ENCODE results near the gene ZNF891. TPM values are rescaled to one million over a fixed set of nuclear protein-coding genes. Genes with fewer than 3 reads are reported as not detected.
A peak's percentile ranks its signal among the peaks of the same experiment; 100 is the strongest.

ZNF891 gene
- total RNA-seq, 5 donors from 2014 or later (not counting 1 experiment from before 2014, with no cell fraction given) = 4.9 to 6.0 (median 5.1) TPM

- H3K36me3 ChIP-seq (ENCODE audit: control insufficient read depth in 2 of 2, extremely low read depth in 1 of 2, insufficient read depth in 1 of 2, low read length in 1 of 2) = peaks cover 15 to 22% of the 10 kb centered on the region in 2 donors
- Mint-ChIP-seq H3K4me3 (no peak overlapping the region), H3K27ac (no peak overlapping the region), H3K36me3 (peaks cover 80% of the 10 kb centered on the region), H3K4me1 (no peaks in the 10 kb centered on the region), H3K9me3 (peaks cover 6 to 69% (median 48%) of the 10 kb centered on the region in 3 donors), H3K27me3 (no peaks in the 10 kb centered on the region)
- peaks cover 52% of the 10 kb centered on the region for H3K9me3 ChIP-seq
- DNase-seq (no peak), ATAC-seq (replicated peaks in 1 of 4) (no peak)
- no CpG with 5 or more reads among the region's 1 CpG for WGBS (ENCODE audit: insufficient coverage)
- no peak overlapping the region for H3K4me3 ChIP-seq (ENCODE audit: control insufficient read depth in 1 of 2, extremely low read depth in 1 of 2, low read length in 1 of 2)
- no peaks in the 10 kb centered on the region for H3K27me3 ChIP-seq (replicated peaks in 1 of 2; ENCODE audit: control insufficient read depth in 2 of 2, extremely low read depth in 1 of 2, insufficient read depth in 2 of 2, low read length in 1 of 2)
- H3K27ac ChIP-seq (ENCODE audit: low read length) = no peak overlapping the region
- CTCF ChIA-PET = no interaction called here
- H3K4me1 ChIP-seq (ENCODE audit: control insufficient read depth in 1 of 2, extremely low read depth in 1 of 2, insufficient read depth in 2 of 2, low read length in 2 of 2) = no peaks in the 10 kb centered on the region
- POLR2A ChIA-PET = no interaction called here
Observed at GRCh38 chr12:133107121-133107520, 23.0 kb downstream of the ZNF891 start.

- H3K4me3 ChIP-seq (ENCODE audit: control insufficient read depth in 1 of 2, extremely low read depth in 1 of 2, low read length in 1 of 2) = no peak overlapping the region
- Mint-ChIP-seq H3K36me3 (peaks cover 84% of the 10 kb centered on the region), H3K27ac (no peak overlapping the region), H3K4me3 (no peak overlapping the region), H3K27me3 (no peaks in the 10 kb centered on the region), H3K4me1 (no peaks in the 10 kb centered on the region), H3K9me3 (peaks cover 3 to 70% (median 48%) of the 10 kb centered on the region in 3 donors)
- ATAC-seq (replicated peaks in 1 of 4) = no peak
- ChIA-PET POLR2A (no interaction called here), CTCF (no interaction called here)
- no peaks in the 10 kb centered on the region for H3K4me1 ChIP-seq (ENCODE audit: control insufficient read depth in 1 of 2, extremely low read depth in 1 of 2, insufficient read depth in 2 of 2, low read length in 2 of 2)
- peaks cover 52% of the 10 kb centered on the region for H3K9me3 ChIP-seq
- H3K27ac ChIP-seq (ENCODE audit: low read length) = no peak overlapping the region
- no peaks in the 10 kb centered on the region for H3K27me3 ChIP-seq (replicated peaks in 1 of 2; ENCODE audit: control insufficient read depth in 2 of 2, extremely low read depth in 1 of 2, insufficient read depth in 2 of 2, low read length in 1 of 2)
- no CpG with 5 or more reads among the region's 5 CpGs for WGBS (ENCODE audit: insufficient coverage)
- DNase-seq = peak in 1 of 35 experiments; percentile 11
- peaks cover 20 to 27% of the 10 kb centered on the region in 2 donors for H3K36me3 ChIP-seq (ENCODE audit: control insufficient read depth in 2 of 2, extremely low read depth in 1 of 2, insufficient read depth in 1 of 2, low read length in 1 of 2)
Observed at GRCh38 chr12:133106253-133106652, 23.8 kb downstream of the ZNF891 start.

- H3K9me3 Mint-ChIP-seq = peaks cover 3 to 69% (median 52%) of the 10 kb centered on the region in 3 donors
- WGBS (ENCODE audit: insufficient coverage) = no CpG with 5 or more reads among the region's 3 CpGs
- Histone ChIP-seq H3K36me3 (ENCODE audit: control insufficient read depth in 2 of 2, extremely low read depth in 1 of 2, insufficient read depth in 1 of 2, low read length in 1 of 2) (peaks cover 23 to 34% of the 10 kb centered on the region in 2 donors), H3K27me3 (replicated peaks in 1 of 2; ENCODE audit: control insufficient read depth in 2 of 2, extremely low read depth in 1 of 2, insufficient read depth in 2 of 2, low read length in 1 of 2) (no peaks in the 10 kb centered on the region), H3K9me3 (peaks cover 58% of the 10 kb centered on the region), H3K4me1 (ENCODE audit: control insufficient read depth in 1 of 2, extremely low read depth in 1 of 2, insufficient read depth in 2 of 2, low read length in 2 of 2) (no peaks in the 10 kb centered on the region), H3K27ac (ENCODE audit: low read length) (no peak overlapping the region), H3K4me3 (ENCODE audit: control insufficient read depth in 1 of 2, extremely low read depth in 1 of 2, low read length in 1 of 2) (peak overlapping the region in 1 of 2 donors; percentile 47)
- no peak for ATAC-seq (replicated peaks in 1 of 4)
- H3K36me3 Mint-ChIP-seq = peaks cover 90% of the 10 kb centered on the region
- no peak overlapping the region for H3K27ac Mint-ChIP-seq
- ChIA-PET CTCF (no interaction called here), POLR2A (no interaction called here)
- peak in 1 of 35 experiments; percentile 4 for DNase-seq
- H3K4me1 Mint-ChIP-seq = no peaks in the 10 kb centered on the region
- no peaks in the 10 kb centered on the region for H3K27me3 Mint-ChIP-seq
- H3K4me3 Mint-ChIP-seq = no peak overlapping the region
Observed at GRCh38 chr12:133105620-133106019, 24.5 kb downstream of the ZNF891 start.

- H3K9me3 Mint-ChIP-seq = peaks cover 17 to 43% (median 30%) of the 10 kb centered on the region in 3 donors
- H3K4me1 Mint-ChIP-seq = peaks cover 0 to 19% (median 14%) of the 10 kb centered on the region in 3 donors
- H3K4me3 Mint-ChIP-seq = peak overlapping the region in 2 of 3 donors; percentile 9 to 20
- POLR2A ChIA-PET = interaction anchor here in 1 of 2 donors (0.7 kb wide), 1 partner anchor 61 kb away, joined by 6 read pairs; no protein-coding TSS in a partner anchor
- CTCF ChIA-PET = interaction anchor here in 1 of 2 donors (0.6 kb wide), 1 partner anchor 67 kb away, joined by 3 read pairs; no protein-coding TSS in a partner anchor
- no peaks in the 10 kb centered on the region for H3K27me3 ChIP-seq (replicated peaks in 1 of 2; ENCODE audit: control insufficient read depth in 2 of 2, extremely low read depth in 1 of 2, insufficient read depth in 2 of 2, low read length in 1 of 2)
- H3K36me3 Mint-ChIP-seq = peaks cover 67% of the 10 kb centered on the region
- H3K4me3 ChIP-seq (ENCODE audit: control insufficient read depth in 1 of 2, extremely low read depth in 1 of 2, low read length in 1 of 2) = no peak overlapping the region
- no peak overlapping the region for H3K27ac Mint-ChIP-seq
- H3K27ac ChIP-seq (ENCODE audit: low read length) = no peak overlapping the region
- H3K36me3 ChIP-seq (ENCODE audit: control insufficient read depth in 2 of 2, extremely low read depth in 1 of 2, insufficient read depth in 1 of 2, low read length in 1 of 2) = peaks cover 11 to 55% of the 10 kb centered on the region in 2 donors
- ATAC-seq (replicated peaks in 1 of 4) (no peak), DNase-seq (no peak)
- WGBS (ENCODE audit: insufficient coverage) = 100% methylated on average over 4 of the region's 6 CpGs
- H3K4me1 ChIP-seq (ENCODE audit: control insufficient read depth in 1 of 2, extremely low read depth in 1 of 2, insufficient read depth in 2 of 2, low read length in 2 of 2) = peaks cover 3 to 22% of the 10 kb centered on the region in 2 experiments
- H3K27me3 Mint-ChIP-seq = no peaks in the 10 kb centered on the region
- H3K9me3 ChIP-seq = peaks cover 22% of the 10 kb centered on the region
Observed at GRCh38 chr12:133083345-133083744, 46.7 kb downstream of the ZNF891 start.

GRCh38 chr12:133081159-133081780 lies 48.8 kb downstream of the ZNF891 start:
- ATAC-seq (replicated peaks in 1 of 4) = no peak
- Mint-ChIP-seq H3K36me3 (peaks cover 54% of the 10 kb centered on the region), H3K27ac (peak overlapping the region; percentile 34 to 49), H3K4me3 (no peak overlapping the region), H3K4me1 (peaks cover 0 to 19% (median 14%) of the 10 kb centered on the region in 3 donors), H3K27me3 (no peaks in the 10 kb centered on the region), H3K9me3 (peaks cover 17 to 45% (median 35%) of the 10 kb centered on the region in 3 donors)
- H3K27ac ChIP-seq (ENCODE audit: low read length) = peak overlapping the region; percentile 98
- peaks cover 4 to 38% of the 10 kb centered on the region in 2 donors for H3K36me3 ChIP-seq (ENCODE audit: control insufficient read depth in 2 of 2, extremely low read depth in 1 of 2, insufficient read depth in 1 of 2, low read length in 1 of 2)
- H3K4me3 ChIP-seq (ENCODE audit: control insufficient read depth in 1 of 2, extremely low read depth in 1 of 2, low read length in 1 of 2) = peak overlapping the region; percentile 64 to 72
- peaks cover 3 to 22% of the 10 kb centered on the region in 2 experiments for H3K4me1 ChIP-seq (ENCODE audit: control insufficient read depth in 1 of 2, extremely low read depth in 1 of 2, insufficient read depth in 2 of 2, low read length in 2 of 2)
- H3K27me3 ChIP-seq (replicated peaks in 1 of 2; ENCODE audit: control insufficient read depth in 2 of 2, extremely low read depth in 1 of 2, insufficient read depth in 2 of 2, low read length in 1 of 2) = no peaks in the 10 kb centered on the region
- WGBS (ENCODE audit: insufficient coverage) = 11% methylated on average over 10 of the region's 17 CpGs
- ChIA-PET CTCF (interaction anchor here (1.0 to 2.1 kb wide), 4 partner anchors 50 to 100 kb away, joined by 3 to 6 read pairs (median 5); partner anchors contain the start of genes ZNF268 (in 2 of the 2), ZNF10 (in 1 of the 2) and ZNF891 (in 1 of the 2)), POLR2A (interaction anchor here in 1 of 2 donors (0.6 to 1.2 kb wide), 2 partner anchors 31 to 49 kb away, joined by 4 to 5 read pairs; partner anchors contain the start of gene ZNF10)
- H3K9me3 ChIP-seq = peaks cover 18% of the 10 kb centered on the region
- peak in 4 of 35 experiments; percentile 3 to 82 (median 42) for DNase-seq

- Mint-ChIP-seq H3K9me3 (peaks cover 17 to 42% (median 34%) of the 10 kb centered on the region in 3 donors), H3K27me3 (no peaks in the 10 kb centered on the region), H3K36me3 (peaks cover 48% of the 10 kb centered on the region), H3K27ac (peak within 1 kb of the TSS; percentile 34 to 49), H3K4me3 (no peak within 1 kb of the TSS), H3K4me1 (peaks cover 0 to 19% (median 14%) of the 10 kb centered on the region in 3 donors)
- ATAC-seq (replicated peaks in 1 of 4) = peak; percentile 64 to 74 (median 69)
- DNase-seq = peak; percentile 89 to 99 (median 94)
- peaks cover 18% of the 10 kb centered on the region for H3K9me3 ChIP-seq
- peaks cover 4 to 31% of the 10 kb centered on the region in 2 donors for H3K36me3 ChIP-seq (ENCODE audit: control insufficient read depth in 2 of 2, extremely low read depth in 1 of 2, insufficient read depth in 1 of 2, low read length in 1 of 2)
- peak within 1 kb of the TSS; percentile 98 for H3K27ac ChIP-seq (ENCODE audit: low read length)
- WGBS (ENCODE audit: insufficient coverage) = under 1% methylated on average over 57 of the region's 69 CpGs
- ChIA-PET POLR2A (interaction anchor here in 1 of 2 donors (0.6 to 1.2 kb wide), 8 partner anchors 29 to 100 kb away, joined by 3 to 16 read pairs (median 4); partner anchors contain the start of genes ZNF10, ZNF26, ZNF84 and ZNF891), CTCF (interaction anchor here (0.6 to 2.1 kb wide), 5 partner anchors 42 to 101 kb away, joined by 3 to 6 read pairs (median 4); partner anchors contain the start of gene ZNF268 (in 2 of the 2))
- H3K4me1 ChIP-seq (ENCODE audit: control insufficient read depth in 1 of 2, extremely low read depth in 1 of 2, insufficient read depth in 2 of 2, low read length in 2 of 2) = peaks cover 3 to 22% of the 10 kb centered on the region in 2 experiments
- peak within 1 kb of the TSS; percentile 64 to 72 for H3K4me3 ChIP-seq (ENCODE audit: control insufficient read depth in 1 of 2, extremely low read depth in 1 of 2, low read length in 1 of 2)
- H3K27me3 ChIP-seq (replicated peaks in 1 of 2; ENCODE audit: control insufficient read depth in 2 of 2, extremely low read depth in 1 of 2, insufficient read depth in 2 of 2, low read length in 1 of 2) = no peaks in the 10 kb centered on the region
Observed at GRCh38 chr12:133080368-133081158, 49.5 kb downstream of the ZNF891 start, which contains the start of gene ZNF140. Gene ZNF140, plus strand, starts transcription at chr12:133080923. Its CDS starts 398 bp downstream, at chr12:133081321.

Data from T-cell (primary cell).